ENCODE measurements around the gene DMXL2.

- no peak for TF ChIP-seq POLR2A (IDR thresholded peaks at IDR 0.05)
- no peak for TF ChIP-seq CTCF (IDR thresholded peaks at IDR 0.05)
Measured at GRCh38 chr15:51576911-51577500, 45.6 kb downstream of the DMXL2 start.
